Liver (tissue), 9 donors: ENCODE data around the gene DNAJC11. TPM values are rescaled to one million over a fixed set of nuclear protein-coding genes. Genes with fewer than 3 reads are reported as not detected.

Source experiments
- DNase-seq: peaks from one replicate; pipeline ENCODE4 v3.0.0-alpha.2; 2017; ENCODE audit warnings: low spot score
- H3K27ac ChIP-seq, 2 donors: one replicate each; pipeline ENCODE4 v1.7.0; 2013; ENCODE audit warnings: inconsistent platforms in 2 of 2, low read length in 2 of 2, control low read depth in 1 of 2, low read depth in 1 of 2, mild to moderate bottlenecking in 1 of 2
- H3K27me3 ChIP-seq, 4 donors: one replicate each; pipeline versions ENCODE4 v1.6.1 to v1.7.0; 2013; ENCODE audit warnings: low read length in 3 of 4, inconsistent platforms in 1 of 4, mild to moderate bottlenecking in 1 of 4, moderate library complexity in 1 of 4; ENCODE audit not compliant: control insufficient read depth in 4 of 4, insufficient read depth in 4 of 4
- H3K36me3 ChIP-seq, 4 donors: one replicate each; pipeline versions ENCODE4 v1.6.1 to v1.7.0; 2013; ENCODE audit warnings: low read length in 3 of 4, mild to moderate bottlenecking in 3 of 4, low read depth in 1 of 4, moderate library complexity in 1 of 4; ENCODE audit not compliant: control insufficient read depth in 4 of 4, insufficient read depth in 3 of 4
- H3K4me1 ChIP-seq, 4 donors: one replicate each; pipeline versions ENCODE4 v1.6.1 to v1.7.0; 2013; ENCODE audit warnings: low read length in 3 of 4, mild to moderate bottlenecking in 3 of 4, moderate library complexity in 1 of 4; ENCODE audit not compliant: control insufficient read depth in 4 of 4, insufficient read depth in 4 of 4
- H3K4me3 ChIP-seq, 3 donors: one replicate each; pipeline versions ENCODE4 v1.6.1 to v1.7.0; 2013; ENCODE audit warnings: low read length in 3 of 3, control low read depth in 1 of 3, low read depth in 1 of 3, mild to moderate bottlenecking in 1 of 3
- H3K9ac ChIP-seq, 2 donors: one replicate each; pipeline ENCODE4 v1.7.0; 2013; ENCODE audit warnings: low read length in 2 of 2, mild to moderate bottlenecking in 2 of 2, moderate library complexity in 2 of 2, control low read depth in 1 of 2, low read depth in 1 of 2
- H3K9me3 ChIP-seq, 4 donors: one replicate each; pipeline versions ENCODE4 v1.6.1 to v1.7.0; 2013; ENCODE audit warnings: low read length in 3 of 4; ENCODE audit not compliant: control insufficient read depth in 4 of 4
- CTCF ChIP-seq: fragments of 150-350 bp; IDR thresholded peaks from 2 replicates; pipeline ENCODE4 v1.5.1; 2017; ENCODE audit warnings: improper control_type of control experiment, low read depth, low read length; ENCODE audit not compliant: missing input control
- EGR1 ChIP-seq, 2 donors: IDR thresholded peaks; 2 replicates each; pipeline ENCODE4 v1.6.1; 2016 to 2018; ENCODE audit warnings: antibody characterized with exemption in 2 of 2, low read depth in 2 of 2
- FOXA2 ChIP-seq: IDR thresholded peaks from 2 replicates; pipeline ENCODE4 v1.6.1; 2016; ENCODE audit warnings: antibody characterized with exemption
- GABPA ChIP-seq, 2 donors: IDR thresholded peaks in 1 of 2; conservative IDR thresholded peaks in 1 of 2; 2 replicates each; pipeline ENCODE4 v1.6.1; 2016; ENCODE audit warnings: antibody characterized with exemption in 2 of 2, mild to moderate bottlenecking in 1 of 2, moderate library complexity in 1 of 2
- HNF4A ChIP-seq, 2 donors: conservative IDR thresholded peaks; 2 replicates each; pipeline ENCODE4 v1.6.1; 2016; ENCODE audit warnings: antibody characterized with exemption in 2 of 2, mild to moderate bottlenecking in 2 of 2
- HNF4G ChIP-seq: IDR thresholded peaks from 2 replicates; pipeline ENCODE4 v1.6.1; 2016; ENCODE audit warnings: antibody characterized with exemption
- JUND ChIP-seq, 2 donors: IDR thresholded peaks; 2 replicates each; pipeline ENCODE4 v1.6.1; 2016; ENCODE audit warnings: antibody characterized with exemption in 2 of 2
- NR2F2 ChIP-seq: IDR thresholded peaks from 2 replicates; pipeline ENCODE4 v1.6.1; 2016; ENCODE audit warnings: antibody characterized with exemption
- RXRA ChIP-seq, 2 donors: IDR thresholded peaks; 2 replicates each; pipeline ENCODE4 v1.6.1; 2017 to 2018; ENCODE audit warnings: antibody characterized with exemption in 2 of 2, mild to moderate bottlenecking in 1 of 2
- SP1 ChIP-seq: IDR thresholded peaks from 2 replicates; pipeline ENCODE4 v1.6.1; 2018; ENCODE audit warnings: antibody characterized with exemption, mild to moderate bottlenecking
- TAF1 ChIP-seq: conservative IDR thresholded peaks from 2 replicates; pipeline ENCODE4 v1.6.1; 2016; ENCODE audit warnings: antibody characterized with exemption, mild to moderate bottlenecking
- YY1 ChIP-seq: IDR thresholded peaks from 2 replicates; pipeline ENCODE4 v1.6.1; 2016; ENCODE audit warnings: antibody characterized with exemption, mild to moderate bottlenecking
- WGBS: extraction: QIAGEN DNeasy Blood & Tissue Kit; methylation state at CpG from one replicate; pipeline ENCODE4 v1.1.7; 2013; 5-methylcytosine and 5-hydroxymethylcytosine counted together
- polyA plus RNA-seq, 2 donors: library from polyadenylated mRNA; stranded (reverse) in 1 of 2; unstranded in 1 of 2; fragments of 200-250 nt in 1 of 2; fragments of >200 nt in 1 of 2; fragmentation: Nextera tagmentation in 1 of 2; extraction: Ambion mirVana in 1 of 2; gene quantifications; one replicate each; pipeline versions ENCODE4 v1.2.1 to v1.2.3, GENCODE V29; 2013 to 2015
- total RNA-seq, 2 donors: library from RNA; depleted of rRNA; stranded (reverse); fragments of >200 nt; gene quantifications; one replicate each; pipeline ENCODE4 v1.2.3, GENCODE V29; 2014
- TF ChIP-seq, protein P1 (sequence below): IDR thresholded peaks from 2 replicates; pipeline ENCODE4 v1.6.1; 2016; ENCODE audit warnings: antibody characterized with exemption
- TF ChIP-seq, protein P2 (sequence below): IDR thresholded peaks from 2 replicates; pipeline ENCODE4 v1.6.1; 2016; ENCODE audit warnings: antibody characterized with exemption
- TF ChIP-seq, protein P3 (sequence below): IDR thresholded peaks from 2 replicates; pipeline ENCODE4 v1.6.1; 2016; ENCODE audit warnings: antibody characterized with exemption, mild to moderate bottlenecking
- TF ChIP-seq, protein P4 (sequence below): IDR thresholded peaks from 2 replicates; pipeline ENCODE4 v1.6.1; 2016; ENCODE audit warnings: antibody characterized with exemption
- donor health status: healthy.
- donor health status: healthy.
- donor health status: healthy.
- donor health status: healthy.
- donor health status: healthy.

The DNAJC11 gene
- total and polyA plus RNA-seq, 4 donors: 16.5 to 36.1 (median 23.8) TPM

DNA sequence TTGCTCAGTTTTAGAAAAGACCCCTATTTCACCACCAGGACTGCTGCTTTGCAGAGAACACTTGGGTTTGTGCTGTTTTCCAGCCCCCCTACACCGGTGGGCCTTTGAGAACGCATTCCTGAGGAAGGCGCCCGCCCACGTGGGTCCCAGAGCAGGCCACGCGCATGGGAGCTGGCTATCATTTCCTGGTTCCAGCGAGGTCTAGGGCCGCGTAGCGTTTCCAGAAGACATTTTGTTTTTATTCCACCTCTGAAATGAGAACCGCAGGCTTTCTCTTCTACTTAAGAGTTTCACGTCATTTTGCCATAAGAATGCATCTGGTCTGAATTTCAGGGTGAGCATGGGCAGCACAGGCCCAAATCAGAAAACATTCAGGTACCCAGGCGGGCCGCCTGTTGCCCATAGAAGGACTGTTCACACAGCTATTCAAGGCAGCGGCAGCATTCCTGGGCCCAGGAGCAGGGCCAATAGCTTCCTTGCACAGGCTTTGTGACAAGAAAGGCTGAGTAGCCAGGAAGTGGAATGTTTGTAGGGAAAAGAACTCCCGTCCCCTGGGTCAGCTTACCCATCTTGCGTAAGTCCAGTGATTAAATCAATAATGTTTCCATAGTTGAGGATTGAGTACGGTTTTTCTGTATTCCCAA lies 97.6 kb downstream of the DNAJC11 start (continued):
- TF ChIP-seq, protein P1, sequence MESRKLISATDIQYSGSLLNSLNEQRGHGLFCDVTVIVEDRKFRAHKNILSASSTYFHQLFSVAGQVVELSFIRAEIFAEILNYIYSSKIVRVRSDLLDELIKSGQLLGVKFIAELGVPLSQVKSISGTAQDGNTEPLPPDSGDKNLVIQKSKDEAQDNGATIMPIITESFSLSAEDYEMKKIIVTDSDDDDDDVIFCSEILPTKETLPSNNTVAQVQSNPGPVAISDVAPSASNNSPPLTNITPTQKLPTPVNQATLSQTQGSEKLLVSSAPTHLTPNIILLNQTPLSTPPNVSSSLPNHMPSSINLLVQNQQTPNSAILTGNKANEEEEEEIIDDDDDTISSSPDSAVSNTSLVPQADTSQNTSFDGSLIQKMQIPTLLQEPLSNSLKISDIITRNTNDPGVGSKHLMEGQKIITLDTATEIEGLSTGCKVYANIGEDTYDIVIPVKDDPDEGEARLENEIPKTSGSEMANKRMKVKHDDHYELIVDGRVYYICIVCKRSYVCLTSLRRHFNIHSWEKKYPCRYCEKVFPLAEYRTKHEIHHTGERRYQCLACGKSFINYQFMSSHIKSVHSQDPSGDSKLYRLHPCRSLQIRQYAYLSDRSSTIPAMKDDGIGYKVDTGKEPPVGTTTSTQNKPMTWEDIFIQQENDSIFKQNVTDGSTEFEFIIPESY: peak; percentile 56
- TF ChIP-seq HNF4G (peak; percentile 84), RXRA (IDR thresholded peaks at IDR 0.05) (peak; percentile 77 to 84)

DNA sequence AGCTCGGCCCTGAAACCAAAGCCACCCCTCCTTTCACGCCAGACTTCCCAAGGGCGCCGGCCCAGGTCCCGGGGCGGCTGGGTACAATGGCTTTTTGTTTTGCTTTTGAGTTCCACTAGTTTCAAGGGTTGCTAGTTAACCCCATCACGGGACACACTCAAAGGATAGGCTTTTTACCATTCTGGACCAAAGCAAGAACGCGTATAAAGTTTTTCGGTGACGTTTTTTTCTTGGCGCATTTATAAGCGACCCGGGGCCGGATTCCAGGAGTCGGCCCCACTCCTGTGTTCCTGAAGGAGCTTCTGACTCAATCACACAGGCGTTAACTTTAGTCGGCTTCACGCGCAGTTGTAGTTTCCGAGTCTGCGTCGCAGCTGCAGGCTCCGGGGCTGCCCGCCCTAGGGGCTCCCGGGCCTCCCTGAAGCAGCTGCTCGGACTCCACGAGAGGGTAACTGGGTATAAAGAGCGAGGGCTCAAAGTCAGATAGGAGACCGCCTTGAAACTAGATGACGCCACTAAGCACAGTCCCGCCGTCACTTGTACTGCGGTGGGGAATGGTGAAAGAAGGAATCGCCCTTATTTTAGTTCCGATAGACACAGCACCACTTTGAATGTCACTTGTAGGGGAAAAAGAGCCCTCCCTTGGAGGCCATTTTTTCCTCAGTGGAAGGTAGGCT lies 98.2 kb downstream of the DNAJC11 start:
- Histone ChIP-seq H3K4me3 (peak overlapping the region; percentile 62 to 73 (median 73)), H3K9me3 (no peaks in the 10 kb centered on the region), H3K27ac (peak overlapping the region; percentile 98 to 100), H3K4me1 (peaks cover 11 to 44% (median 33%) of the 10 kb centered on the region in 4 donors), H3K27me3 (no peaks in the 10 kb centered on the region), H3K36me3 (peaks cover 0 to 5% (median 2%) of the 10 kb centered on the region in 4 donors), H3K9ac (peak overlapping the region; percentile 99)
- TF ChIP-seq TAF1 (peak; percentile 42), JUND (IDR thresholded peaks at IDR 0.05) (no peak), NR2F2 (no peak), SP1 (no peak), EGR1 (IDR thresholded peaks at IDR 0.05; ENCODE audit: low read depth in 2 of 2) (no peak)
- TF ChIP-seq, protein P2, sequence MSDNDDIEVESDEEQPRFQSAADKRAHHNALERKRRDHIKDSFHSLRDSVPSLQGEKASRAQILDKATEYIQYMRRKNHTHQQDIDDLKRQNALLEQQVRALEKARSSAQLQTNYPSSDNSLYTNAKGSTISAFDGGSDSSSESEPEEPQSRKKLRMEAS: no peak
- TF ChIP-seq, protein P3, sequence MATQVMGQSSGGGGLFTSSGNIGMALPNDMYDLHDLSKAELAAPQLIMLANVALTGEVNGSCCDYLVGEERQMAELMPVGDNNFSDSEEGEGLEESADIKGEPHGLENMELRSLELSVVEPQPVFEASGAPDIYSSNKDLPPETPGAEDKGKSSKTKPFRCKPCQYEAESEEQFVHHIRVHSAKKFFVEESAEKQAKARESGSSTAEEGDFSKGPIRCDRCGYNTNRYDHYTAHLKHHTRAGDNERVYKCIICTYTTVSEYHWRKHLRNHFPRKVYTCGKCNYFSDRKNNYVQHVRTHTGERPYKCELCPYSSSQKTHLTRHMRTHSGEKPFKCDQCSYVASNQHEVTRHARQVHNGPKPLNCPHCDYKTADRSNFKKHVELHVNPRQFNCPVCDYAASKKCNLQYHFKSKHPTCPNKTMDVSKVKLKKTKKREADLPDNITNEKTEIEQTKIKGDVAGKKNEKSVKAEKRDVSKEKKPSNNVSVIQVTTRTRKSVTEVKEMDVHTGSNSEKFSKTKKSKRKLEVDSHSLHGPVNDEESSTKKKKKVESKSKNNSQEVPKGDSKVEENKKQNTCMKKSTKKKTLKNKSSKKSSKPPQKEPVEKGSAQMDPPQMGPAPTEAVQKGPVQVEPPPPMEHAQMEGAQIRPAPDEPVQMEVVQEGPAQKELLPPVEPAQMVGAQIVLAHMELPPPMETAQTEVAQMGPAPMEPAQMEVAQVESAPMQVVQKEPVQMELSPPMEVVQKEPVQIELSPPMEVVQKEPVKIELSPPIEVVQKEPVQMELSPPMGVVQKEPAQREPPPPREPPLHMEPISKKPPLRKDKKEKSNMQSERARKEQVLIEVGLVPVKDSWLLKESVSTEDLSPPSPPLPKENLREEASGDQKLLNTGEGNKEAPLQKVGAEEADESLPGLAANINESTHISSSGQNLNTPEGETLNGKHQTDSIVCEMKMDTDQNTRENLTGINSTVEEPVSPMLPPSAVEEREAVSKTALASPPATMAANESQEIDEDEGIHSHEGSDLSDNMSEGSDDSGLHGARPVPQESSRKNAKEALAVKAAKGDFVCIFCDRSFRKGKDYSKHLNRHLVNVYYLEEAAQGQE: no peak
- DNase-seq: peak; percentile 72
- WGBS: under 1% methylated on average over 36 of the region's 36 CpGs

DNA sequence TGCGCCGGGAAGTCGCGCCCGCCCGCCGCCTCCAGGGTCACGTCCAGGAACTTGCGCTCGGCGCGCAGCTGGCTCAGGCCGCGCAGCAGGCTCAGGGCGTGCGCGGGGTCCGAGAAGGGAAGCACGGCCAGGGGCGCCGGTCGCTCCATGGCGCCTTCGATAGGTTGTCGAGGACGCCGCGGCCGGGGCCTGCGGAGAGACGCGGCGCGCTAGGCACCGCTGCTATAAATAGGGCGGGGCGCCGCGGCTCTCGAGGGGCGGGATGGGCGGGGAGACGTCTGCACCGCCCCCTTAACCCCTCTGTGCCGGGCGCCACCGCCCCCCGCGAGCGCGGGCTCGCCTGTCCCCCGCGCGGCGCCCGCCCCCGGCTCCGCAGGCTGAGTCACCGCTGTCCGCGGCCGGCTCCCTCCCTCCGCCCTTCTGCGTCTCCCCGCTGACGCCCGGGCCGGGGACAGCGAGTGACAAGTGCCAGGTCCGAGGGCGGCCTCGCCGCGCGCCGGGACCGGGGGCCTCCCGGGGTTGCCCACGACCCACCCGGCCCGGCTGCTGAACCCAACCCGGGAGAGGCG lies 98.9 kb downstream of the DNAJC11 start, which contains the start of gene KLHL21:
TSS of gene KLHL21 (minus strand) at position 201 of the 569 bp plus-strand sequence. CDS start at position 149, 52 bp downstream.
- under 1% methylated on average over 84 of the region's 84 CpGs for WGBS
- DNase-seq: peak; percentile 86
- peak within 1 kb of the TSS; percentile 73 to 82 (median 78) for H3K4me3 ChIP-seq
- no peaks in the 10 kb centered on the region for H3K27me3 ChIP-seq
- peak; percentile 20 for TF ChIP-seq YY1
- no peak for TF ChIP-seq HNF4A (conservative IDR thresholded peaks at IDR 0.05)
- no peak for TF ChIP-seq CTCF
- TF ChIP-seq, protein P4, sequence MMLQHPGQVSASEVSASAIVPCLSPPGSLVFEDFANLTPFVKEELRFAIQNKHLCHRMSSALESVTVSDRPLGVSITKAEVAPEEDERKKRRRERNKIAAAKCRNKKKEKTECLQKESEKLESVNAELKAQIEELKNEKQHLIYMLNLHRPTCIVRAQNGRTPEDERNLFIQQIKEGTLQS: no peak
- TF ChIP-seq RXRA (IDR thresholded peaks at IDR 0.05): no peak
- no peak for TF ChIP-seq GABPA (IDR thresholded peaks at IDR 0.05 in 1 of 2, conservative IDR thresholded peaks at IDR 0.05 in 1 of 2)
- TF ChIP-seq FOXA2: no peak
- TF ChIP-seq HNF4G: no peak
- TF ChIP-seq, protein P3: peak; percentile 60
- H3K9me3 ChIP-seq: no peaks in the 10 kb centered on the region
- peak within 1 kb of the TSS; percentile 98 to 100 for H3K27ac ChIP-seq
- H3K4me1 ChIP-seq: peaks cover 11 to 48% (median 35%) of the 10 kb centered on the region in 4 donors
- H3K9ac ChIP-seq: peak within 1 kb of the TSS; percentile 99
- H3K36me3 ChIP-seq: peaks cover 1 to 5% (median 3%) of the 10 kb centered on the region in 4 donors
